Measurements from ENCODE around the gene MAPRE2.

DNA sequence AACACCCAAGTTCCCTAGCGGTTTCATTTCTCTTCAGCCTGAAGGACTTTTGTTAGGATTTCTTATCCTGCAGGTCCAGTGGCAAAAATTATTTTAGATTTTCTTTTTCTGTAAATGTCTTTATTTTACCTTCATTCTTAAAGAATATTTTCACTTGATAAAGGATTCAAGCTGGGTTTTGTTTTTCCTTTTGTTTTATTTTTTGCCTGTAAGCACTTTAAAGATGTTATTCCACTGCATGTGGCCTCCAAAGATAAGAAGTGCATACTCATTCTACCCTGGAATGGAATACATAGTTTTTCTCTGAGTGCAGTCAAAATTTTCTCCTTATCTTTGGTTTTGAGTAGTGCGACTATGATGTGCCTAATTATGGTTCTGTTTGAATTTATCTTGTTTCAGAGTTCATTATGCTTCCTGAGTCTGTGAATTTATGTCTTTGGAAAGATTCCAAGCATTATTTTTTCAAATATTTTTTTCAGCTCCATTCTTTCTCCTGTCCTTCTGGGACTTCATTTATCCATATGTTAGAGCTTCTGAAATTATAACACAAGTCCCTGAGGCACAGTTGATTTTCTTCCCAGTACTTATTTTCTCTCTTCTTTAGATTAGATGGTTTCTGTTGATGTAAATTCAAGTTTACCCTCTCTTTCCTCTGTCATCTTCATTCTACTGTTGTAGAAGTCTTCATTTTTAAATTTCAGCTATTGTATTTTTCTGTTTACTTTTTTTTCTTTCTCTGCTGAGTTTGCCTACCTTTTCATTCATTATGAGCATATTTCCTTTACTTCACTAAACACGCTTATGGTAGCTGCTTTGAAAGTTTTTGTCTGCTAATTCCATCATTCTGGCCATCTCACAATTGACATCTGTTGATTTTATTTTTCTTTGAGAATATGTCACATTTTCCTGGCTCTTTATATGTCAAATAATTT is 69.6 kb downstream of the MAPRE2 start:
- TF ChIP-seq, protein P1, sequence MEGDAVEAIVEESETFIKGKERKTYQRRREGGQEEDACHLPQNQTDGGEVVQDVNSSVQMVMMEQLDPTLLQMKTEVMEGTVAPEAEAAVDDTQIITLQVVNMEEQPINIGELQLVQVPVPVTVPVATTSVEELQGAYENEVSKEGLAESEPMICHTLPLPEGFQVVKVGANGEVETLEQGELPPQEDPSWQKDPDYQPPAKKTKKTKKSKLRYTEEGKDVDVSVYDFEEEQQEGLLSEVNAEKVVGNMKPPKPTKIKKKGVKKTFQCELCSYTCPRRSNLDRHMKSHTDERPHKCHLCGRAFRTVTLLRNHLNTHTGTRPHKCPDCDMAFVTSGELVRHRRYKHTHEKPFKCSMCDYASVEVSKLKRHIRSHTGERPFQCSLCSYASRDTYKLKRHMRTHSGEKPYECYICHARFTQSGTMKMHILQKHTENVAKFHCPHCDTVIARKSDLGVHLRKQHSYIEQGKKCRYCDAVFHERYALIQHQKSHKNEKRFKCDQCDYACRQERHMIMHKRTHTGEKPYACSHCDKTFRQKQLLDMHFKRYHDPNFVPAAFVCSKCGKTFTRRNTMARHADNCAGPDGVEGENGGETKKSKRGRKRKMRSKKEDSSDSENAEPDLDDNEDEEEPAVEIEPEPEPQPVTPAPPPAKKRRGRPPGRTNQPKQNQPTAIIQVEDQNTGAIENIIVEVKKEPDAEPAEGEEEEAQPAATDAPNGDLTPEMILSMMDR (conservative IDR thresholded peaks at IDR 0.05 in 1 of 2, IDR thresholded peaks at IDR 0.05 in 1 of 2; ENCODE audit: low read depth in 1 of 2, low read length in 2 of 2): no peak
- no peak for TF ChIP-seq EZH2 (IDR thresholded peaks at IDR 0.05; ENCODE audit: low read length, missing control alignments)
